Measurements from ENCODE around the gene PCYOX1L.
"Not testable (repeated sequence)": the region's sequence is repeated elsewhere in the genome, so short reads cannot be mapped to it uniquely, and the experiment has no call there.

The PCYOX1L gene

GRCh38 chr5:149386166-149386565, 28.3 kb downstream of the PCYOX1L start:
- no peak for DNase-seq (ENCODE audit: low read depth in 1 of 2, low spot score in 1 of 2)
- TF ChIP-seq JUND (IDR thresholded peaks at IDR 0.05; ENCODE audit: low read depth): no peak
- in situ Hi-C loops (cut with HindIII; ENCODE audit: low pct_unique_long_range_greater_than_20kb, low sequenced_read_pairs): no loop called here

- no peak for DNase-seq (ENCODE audit: low read depth in 1 of 2, low spot score in 1 of 2)
- TF ChIP-seq JUND (IDR thresholded peaks at IDR 0.05; ENCODE audit: low read depth): no peak
- in situ Hi-C loops (cut with HindIII; ENCODE audit: low pct_unique_long_range_greater_than_20kb, low sequenced_read_pairs): no loop called here
Observed at GRCh38 chr5:149387081-149387631, 29.3 kb downstream of the PCYOX1L start.

GRCh38 chr5:149387982-149388381, 30.1 kb downstream of the PCYOX1L start:
- in situ Hi-C loops (cut with HindIII; ENCODE audit: low pct_unique_long_range_greater_than_20kb, low sequenced_read_pairs): no loop called here
- DNase-seq (ENCODE audit: low read depth in 1 of 2, low spot score in 1 of 2): no peak
- TF ChIP-seq JUND (IDR thresholded peaks at IDR 0.05; ENCODE audit: low read depth): no peak

GRCh38 chr5:149388498-149389190, 30.8 kb downstream of the PCYOX1L start:
- in situ Hi-C loops (cut with HindIII; ENCODE audit: low pct_unique_long_range_greater_than_20kb, low sequenced_read_pairs): no loop called here
- TF ChIP-seq JUND (IDR thresholded peaks at IDR 0.05; ENCODE audit: low read depth): no peak
- no peak for DNase-seq (ENCODE audit: low read depth in 1 of 2, low spot score in 1 of 2)

GRCh38 chr5:149389552-149390495, 32.0 kb downstream of the PCYOX1L start:
- in situ Hi-C loops (cut with HindIII; ENCODE audit: low pct_unique_long_range_greater_than_20kb, low sequenced_read_pairs): no loop called here

GRCh38 chr5:149391076-149391475, 33.2 kb downstream of the PCYOX1L start:
- in situ Hi-C loops (cut with HindIII; ENCODE audit: low pct_unique_long_range_greater_than_20kb, low sequenced_read_pairs); DNase-seq (ENCODE audit: low read depth in 1 of 2, low spot score in 1 of 2): not testable (repeated sequence)

More at GRCh38 chr5:149389552-149390495, 32.0 kb downstream of the PCYOX1L start:
- no peak for TF ChIP-seq JUND (IDR thresholded peaks at IDR 0.05; ENCODE audit: low read depth)
- no peak for DNase-seq (ENCODE audit: low read depth in 1 of 2, low spot score in 1 of 2)

GRCh38 chr5:149391524-149391923, 33.7 kb downstream of the PCYOX1L start:
- DNase-seq (ENCODE audit: low read depth in 1 of 2, low spot score in 1 of 2): no peak
- in situ Hi-C loops (cut with HindIII; ENCODE audit: low pct_unique_long_range_greater_than_20kb, low sequenced_read_pairs): no loop called here
- TF ChIP-seq JUND (IDR thresholded peaks at IDR 0.05; ENCODE audit: low read depth): no peak

GRCh38 chr5:149392718-149393117, 34.9 kb downstream of the PCYOX1L start:
- no peak for DNase-seq (ENCODE audit: low read depth in 1 of 2, low spot score in 1 of 2)
- in situ Hi-C loops (cut with HindIII; ENCODE audit: low pct_unique_long_range_greater_than_20kb, low sequenced_read_pairs): no loop called here
- no peak for TF ChIP-seq JUND (IDR thresholded peaks at IDR 0.05; ENCODE audit: low read depth)

GRCh38 chr5:149394996-149395395, 37.1 kb downstream of the PCYOX1L start:
- DNase-seq (ENCODE audit: low read depth in 1 of 2, low spot score in 1 of 2); in situ Hi-C loops (cut with HindIII; ENCODE audit: low pct_unique_long_range_greater_than_20kb, low sequenced_read_pairs): not testable (repeated sequence)

GRCh38 chr5:149397530-149397929, 39.7 kb downstream of the PCYOX1L start:
- no peak for TF ChIP-seq JUND (IDR thresholded peaks at IDR 0.05; ENCODE audit: low read depth)
- in situ Hi-C loops (cut with HindIII; ENCODE audit: low pct_unique_long_range_greater_than_20kb, low sequenced_read_pairs): no loop called here
- DNase-seq (ENCODE audit: low read depth in 1 of 2, low spot score in 1 of 2): no peak

- DNase-seq (ENCODE audit: low read depth in 1 of 2, low spot score in 1 of 2); in situ Hi-C loops (cut with HindIII; ENCODE audit: low pct_unique_long_range_greater_than_20kb, low sequenced_read_pairs): not testable (repeated sequence)
Observed at GRCh38 chr5:149398747-149399266, 41.0 kb downstream of the PCYOX1L start.

GRCh38 chr5:149399775-149400174, 41.9 kb downstream of the PCYOX1L start:
- TF ChIP-seq JUND (IDR thresholded peaks at IDR 0.05; ENCODE audit: low read depth): no peak
- in situ Hi-C loops (cut with HindIII; ENCODE audit: low pct_unique_long_range_greater_than_20kb, low sequenced_read_pairs): no loop called here
- DNase-seq (ENCODE audit: low read depth in 1 of 2, low spot score in 1 of 2): no peak

- in situ Hi-C loops (cut with HindIII; ENCODE audit: low pct_unique_long_range_greater_than_20kb, low sequenced_read_pairs): no loop called here
- DNase-seq (ENCODE audit: low read depth in 1 of 2, low spot score in 1 of 2): no peak
- no peak for TF ChIP-seq JUND (IDR thresholded peaks at IDR 0.05; ENCODE audit: low read depth)
Observed at GRCh38 chr5:149400304-149400703, 42.5 kb downstream of the PCYOX1L start.

Measured in T47D (cell line).